ENCODE results near the gene ALDH4A1.

DNA sequence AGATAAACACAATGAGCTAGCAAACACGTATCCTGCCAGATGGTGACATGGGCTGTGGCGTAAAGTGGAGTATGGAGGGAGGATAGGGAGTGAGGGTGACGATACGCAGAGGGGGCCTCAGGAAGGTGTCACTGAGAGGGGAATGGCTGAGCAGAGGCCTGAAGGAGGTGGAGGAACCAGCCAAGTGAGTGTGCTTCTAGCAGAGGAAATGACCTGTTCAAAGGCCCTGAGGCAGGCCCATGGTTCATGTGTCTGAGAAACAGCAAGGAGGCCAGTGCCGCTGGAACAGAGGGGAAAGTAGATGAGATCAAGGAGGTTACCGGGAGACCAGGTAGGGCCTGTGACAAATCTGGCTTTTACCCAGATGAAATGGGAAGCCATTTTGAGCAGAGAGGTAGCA, 78.9 kb downstream of the ALDH4A1 start:
- TF ChIP-seq CTCF (conservative IDR thresholded peaks at IDR 0.05; ENCODE audit: low read depth, low read length) (no peak), EZH2 (IDR thresholded peaks at IDR 0.05; ENCODE audit: borderline replicate concordance, low read depth, low read length, poor library complexity, severe bottlenecking) (no peak)
